GM21360 (cell line): ENCODE data around the gene DRD4.

Experiments used
- ATAC-seq: cut with Tn5 transposase; IDR thresholded peaks from one replicate; pipeline ENCODE4 v1.9.1; 2021; ENCODE audit warnings: mild to moderate bottlenecking, moderate library complexity; ENCODE audit not compliant: unreplicated experiment

DRD4 gene

GRCh38 chr11:609341-609811, 27.7 kb upstream of the DRD4 start:
- ATAC-seq: no peak

- no peak for ATAC-seq
Measured at GRCh38 chr11:610146-610801, 26.8 kb upstream of the DRD4 start.

GRCh38 chr11:611001-611996, 25.8 kb upstream of the DRD4 start:
- ATAC-seq: no peak

- ATAC-seq: no peak
Measured at GRCh38 chr11:612201-612960, 24.7 kb upstream of the DRD4 start.

- ATAC-seq: no peak
Measured at GRCh38 chr11:612961-613300, 24.1 kb upstream of the DRD4 start.

GRCh38 chr11:613369-613968, 23.6 kb upstream of the DRD4 start:
- no peak for ATAC-seq

GRCh38 chr11:614021-614622, 22.9 kb upstream of the DRD4 start:
- ATAC-seq: no peak

- no peak for ATAC-seq
Measured at GRCh38 chr11:614623-615503, 22.2 kb upstream of the DRD4 start.

GRCh38 chr11:615504-616319, 21.4 kb upstream of the DRD4 start, which contains the start of gene IRF7:
IRF7 (minus strand) TSS chr11:615950; CDS start chr11:615364, 586 bp downstream.
- ATAC-seq: peak; percentile 70

- ATAC-seq: no peak
Measured at GRCh38 chr11:616320-617198, 20.5 kb upstream of the DRD4 start.

- no peak for ATAC-seq
Measured at GRCh38 chr11:617199-617911, 19.7 kb upstream of the DRD4 start.

- no peak for ATAC-seq
Measured at GRCh38 chr11:617912-618682, 19.0 kb upstream of the DRD4 start.

- ATAC-seq: no peak
Measured at GRCh38 chr11:618856-619627, 18.0 kb upstream of the DRD4 start.

- ATAC-seq: no peak
Measured at GRCh38 chr11:619628-620050, 17.4 kb upstream of the DRD4 start.

- no peak for ATAC-seq
Measured at GRCh38 chr11:620201-620600, 16.9 kb upstream of the DRD4 start.
